Subcutaneous adipose tissue (tissue), 4 donors: Measurements from ENCODE around the gene RCN1. TPM values are rescaled to one million over a fixed set of nuclear protein-coding genes. Genes with fewer than 3 reads are reported as not detected.

Source experiments
- CTCF ChIP-seq: fragments of 450-650 bp; IDR thresholded peaks from one replicate; pipeline ENCODE4 v1.5.1; 2016; ENCODE audit warnings: low read depth, mild to moderate bottlenecking, control low read depth, antibody characterized with exemption, moderate library complexity
- total RNA-seq, 4 donors: library from RNA; depleted of rRNA; stranded (reverse); fragments of >200 nt; gene quantifications; one replicate each; pipeline ENCODE4 v1.1.0, GENCODE V29; 2016

Gene RCN1
- total RNA-seq, 4 donors from 2014 or later = 55.8 to 81.8 (median 64.9) TPM

- no peak for TF ChIP-seq CTCF
Observed at GRCh38 chr11:32069361-32070058, 21.4 kb upstream of the RCN1 start.

GRCh38 chr11:32070692-32071091, 20.2 kb upstream of the RCN1 start:
- TF ChIP-seq CTCF = no peak

GRCh38 chr11:32071811-32072210, 19.1 kb upstream of the RCN1 start:
- no peak for TF ChIP-seq CTCF

GRCh38 chr11:32072872-32073643, 17.8 kb upstream of the RCN1 start:
- TF ChIP-seq CTCF = no peak

- no peak for TF ChIP-seq CTCF
Observed at GRCh38 chr11:32073644-32074026, 17.2 kb upstream of the RCN1 start.

GRCh38 chr11:32079553-32079952, 11.3 kb upstream of the RCN1 start:
- TF ChIP-seq CTCF = no peak

- no peak for TF ChIP-seq CTCF
Observed at GRCh38 chr11:32080361-32080980, 10.4 kb upstream of the RCN1 start.
